SH-SY5Y (cell line): Measurements from ENCODE around the gene SNTB2.

ENCODE experiments used
- GATA2 ChIP-seq: IDR thresholded peaks from 2 replicates; pipeline ENCODE4 v1.6.1; 2011; ENCODE audit warnings: mild to moderate bottlenecking, low read depth, low read length
- GATA3 ChIP-seq: IDR thresholded peaks from 2 replicates; pipeline ENCODE4 v1.6.1; 2011; ENCODE audit warnings: low read depth, mild to moderate bottlenecking, low read length, moderate library complexity

The SNTB2 gene

GRCh38 chr16:69339289-69340094 lies 152.5 kb downstream of the SNTB2 start, which contains the start of the genes COG8 and NIP7:
TSS of gene COG8 (minus strand) at chr16:69339564. CDS start at chr16:69339552, 12 bp downstream.
TSS of gene NIP7 (plus strand) at chr16:69339772. CDS start at chr16:69339830, 58 bp downstream.
- TF ChIP-seq GATA3 (no peak), GATA2 (no peak)

- no peak for TF ChIP-seq GATA3
These were observed 153.2 kb downstream of the SNTB2 start for GRCh38 chr16:69340095-69340644.

GRCh38 chr16:69344171-69344570 lies 157.2 kb downstream of the SNTB2 start:
- TF ChIP-seq GATA3 (no peak), GATA2 (no peak)

- TF ChIP-seq GATA3 (no peak), GATA2 (no peak)
These were observed 159.0 kb downstream of the SNTB2 start for GRCh38 chr16:69345923-69346322.

GRCh38 chr16:69346683-69347082 lies 159.7 kb downstream of the SNTB2 start:
- TF ChIP-seq GATA3 (no peak), GATA2 (no peak)

GRCh38 chr16:69348222-69348621 lies 161.3 kb downstream of the SNTB2 start:
- TF ChIP-seq GATA3 (no peak), GATA2 (no peak)

GRCh38 chr16:69349536-69349935 lies 162.6 kb downstream of the SNTB2 start:
- TF ChIP-seq GATA3 = no peak
- TF ChIP-seq GATA2 = no peak

GRCh38 chr16:69350536-69351133 lies 163.7 kb downstream of the SNTB2 start:
- TF ChIP-seq GATA3 (no peak), GATA2 (no peak)

- TF ChIP-seq GATA3 (no peak), GATA2 (no peak)
These were observed 164.5 kb downstream of the SNTB2 start, which contains the start of gene TMED6 for GRCh38 chr16:69351309-69352027. TSS of gene TMED6 (minus strand) at chr16:69351786. CDS start at chr16:69351753, 33 bp downstream.
